ENCODE results near the gene TMEM154.
"Not testable (repeated sequence)": the region's sequence is repeated elsewhere in the genome, so short reads cannot be mapped to it uniquely, and the experiment has no call there.

The TMEM154 gene

DNA sequence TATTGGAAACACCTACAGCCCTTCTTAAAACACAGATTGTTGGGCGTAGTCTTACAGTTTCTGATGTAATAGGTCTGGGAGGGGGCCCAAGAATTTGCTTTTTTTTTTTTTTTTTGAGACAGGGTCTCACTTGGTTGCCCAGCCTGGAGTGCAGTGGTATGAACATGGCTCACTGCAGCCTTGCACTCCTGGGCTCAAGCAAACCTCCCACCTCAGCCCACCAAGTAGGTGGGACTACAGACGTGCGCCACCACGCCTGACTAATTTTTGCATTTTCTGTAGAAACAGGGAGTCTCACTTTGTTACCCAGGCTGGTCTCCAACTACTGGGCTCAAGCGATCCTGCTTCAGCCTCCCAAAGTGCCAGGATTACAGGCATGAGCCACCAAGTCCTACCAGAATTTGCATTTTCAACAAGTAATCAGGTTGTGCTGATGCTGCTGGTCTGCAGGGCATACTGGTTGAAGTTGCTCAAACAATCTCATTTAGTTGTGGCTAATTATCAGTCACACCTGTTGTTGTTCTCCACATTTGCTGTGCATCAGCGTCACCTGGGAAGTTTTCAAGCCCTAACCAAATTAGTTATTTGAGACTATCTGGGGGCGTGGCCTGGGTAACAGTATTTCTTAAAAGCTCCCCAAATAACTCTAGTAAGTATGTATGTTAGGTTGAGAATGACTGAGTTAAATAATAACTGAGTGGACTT is 14.0 kb downstream of the TMEM154 start:
- DNase-seq = no peak

DNA sequence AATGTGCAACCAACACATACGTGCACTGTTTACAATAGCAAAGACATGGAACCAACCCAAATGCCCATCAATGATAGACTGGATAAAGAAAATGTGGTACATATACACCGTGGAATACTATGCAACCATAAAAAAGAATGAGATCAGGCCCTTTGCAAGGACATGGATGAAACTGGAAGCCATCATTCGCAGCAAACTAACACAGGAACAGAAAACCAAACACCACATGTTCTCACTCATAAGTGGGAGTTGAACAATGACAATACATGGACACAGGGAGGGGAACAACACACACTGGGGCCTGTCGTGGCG is 15.8 kb downstream of the TMEM154 start:
- DNase-seq = not testable (repeated sequence)

DNA sequence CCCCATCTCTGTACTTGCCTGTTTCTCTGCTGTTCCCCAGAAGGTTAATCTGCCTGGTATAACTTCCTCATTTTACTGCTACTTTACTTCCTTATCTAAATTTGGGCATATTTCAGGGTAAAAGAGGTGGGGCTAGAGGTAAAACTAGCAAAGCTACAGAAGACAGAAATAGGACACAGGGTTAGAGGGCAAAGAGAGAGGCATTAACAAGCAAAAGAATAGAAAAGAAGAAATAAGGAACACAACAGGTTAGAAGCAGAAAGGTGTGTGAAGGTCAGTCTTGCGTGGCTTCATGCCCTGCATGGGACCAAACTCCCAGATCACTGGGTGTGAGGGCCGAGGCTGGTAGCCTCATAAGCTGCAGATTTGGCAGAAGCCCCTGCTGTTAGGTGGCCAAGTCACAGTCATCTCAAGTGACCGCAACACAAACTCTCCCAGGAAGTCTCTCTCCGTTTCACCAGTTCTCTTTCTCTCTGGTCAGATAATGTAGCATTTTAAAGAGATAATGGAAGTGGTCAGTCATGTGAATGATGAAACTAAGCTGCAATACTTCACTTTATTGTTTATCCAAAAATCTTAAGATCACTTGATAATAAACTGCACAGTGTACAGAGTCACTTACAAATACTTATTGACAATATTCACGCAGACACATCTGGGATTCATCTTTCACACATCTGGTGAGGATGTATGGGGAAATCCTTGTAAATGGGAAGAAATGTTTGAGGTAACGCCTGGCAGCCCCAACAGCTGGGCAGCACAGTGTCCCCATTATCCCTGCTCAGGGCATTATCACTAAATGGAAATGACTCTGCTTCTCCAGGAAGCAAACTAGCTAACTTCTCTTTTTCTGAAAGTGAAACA is 16.4 kb downstream of the TMEM154 start:
- no peak for DNase-seq

DNA sequence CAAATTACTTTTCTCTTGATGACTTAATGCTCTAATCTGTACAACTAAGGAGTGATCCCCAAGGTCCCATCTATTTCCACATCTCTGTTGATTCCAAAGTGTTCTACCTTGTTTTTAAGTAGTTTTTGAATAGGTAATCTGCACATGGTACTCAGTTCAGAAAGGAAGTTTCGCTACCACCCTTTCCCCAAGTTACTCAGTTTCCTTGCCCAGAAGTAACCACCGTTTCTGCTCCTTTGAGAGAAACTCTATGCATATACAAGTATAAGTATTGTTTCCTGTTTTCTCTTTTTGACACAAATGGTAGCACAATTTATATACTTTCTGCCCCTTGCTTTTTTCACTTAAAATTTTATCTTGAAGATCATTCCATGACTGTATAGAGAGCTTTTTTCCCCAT is 18.1 kb downstream of the TMEM154 start:
- DNase-seq = no peak

DNA sequence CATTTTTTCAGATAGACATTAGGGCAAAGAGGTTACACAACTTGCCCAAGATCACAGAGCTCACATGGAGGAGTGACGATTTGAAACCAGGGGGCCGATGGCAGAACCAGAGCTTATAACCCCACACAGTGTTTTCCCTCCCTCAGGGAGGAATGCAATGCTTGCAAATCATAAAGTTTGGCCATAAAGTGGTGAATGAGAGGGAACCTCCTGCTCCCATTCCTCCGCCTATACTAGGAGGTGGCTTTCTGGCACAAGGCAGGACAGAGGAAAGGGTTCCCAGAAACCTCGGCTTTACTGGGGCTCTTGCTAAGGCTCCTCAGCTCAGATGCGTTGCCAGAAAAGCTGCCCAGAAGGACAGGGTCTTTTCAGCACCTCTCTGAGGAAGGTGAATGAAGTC is 19.3 kb downstream of the TMEM154 start:
- DNase-seq = no peak

DNA sequence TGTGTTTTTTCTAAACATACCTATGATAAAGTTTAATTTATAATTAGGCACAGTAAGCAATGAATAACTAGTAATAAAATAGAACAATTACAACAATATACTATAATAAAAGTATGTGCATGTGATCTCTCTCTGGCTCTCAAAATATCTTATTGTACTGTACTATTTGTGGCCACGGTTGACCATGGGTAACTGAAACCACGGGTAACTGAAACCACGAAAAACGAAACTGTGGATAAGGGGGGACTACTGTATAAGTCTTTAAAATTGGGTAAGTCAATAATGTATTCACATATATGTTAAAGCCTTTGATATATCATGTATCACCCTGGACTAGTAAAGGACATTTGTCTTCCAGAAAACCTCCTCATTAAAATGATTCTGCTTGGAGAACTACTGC is 20.0 kb downstream of the TMEM154 start:
- no peak for DNase-seq

DNA sequence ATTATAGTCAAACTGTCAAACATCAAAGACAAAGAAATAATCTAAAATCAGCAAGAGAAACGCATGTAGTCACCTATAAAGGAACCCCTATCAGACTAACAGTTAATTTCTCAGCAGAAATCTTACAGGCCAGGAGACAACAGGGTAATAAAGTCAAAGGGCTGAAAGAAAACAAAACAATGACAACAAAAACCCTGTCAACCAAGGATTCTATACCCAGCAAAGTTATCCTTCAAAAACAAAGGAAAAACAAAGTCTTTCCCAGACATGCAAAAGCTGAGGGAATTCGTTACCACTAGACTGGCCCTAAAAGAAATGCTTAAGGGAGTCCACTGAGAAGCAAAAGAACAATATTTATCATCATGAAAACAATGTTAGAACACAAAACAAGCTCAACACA is 22.1 kb downstream of the TMEM154 start:
- no peak for DNase-seq

DNA sequence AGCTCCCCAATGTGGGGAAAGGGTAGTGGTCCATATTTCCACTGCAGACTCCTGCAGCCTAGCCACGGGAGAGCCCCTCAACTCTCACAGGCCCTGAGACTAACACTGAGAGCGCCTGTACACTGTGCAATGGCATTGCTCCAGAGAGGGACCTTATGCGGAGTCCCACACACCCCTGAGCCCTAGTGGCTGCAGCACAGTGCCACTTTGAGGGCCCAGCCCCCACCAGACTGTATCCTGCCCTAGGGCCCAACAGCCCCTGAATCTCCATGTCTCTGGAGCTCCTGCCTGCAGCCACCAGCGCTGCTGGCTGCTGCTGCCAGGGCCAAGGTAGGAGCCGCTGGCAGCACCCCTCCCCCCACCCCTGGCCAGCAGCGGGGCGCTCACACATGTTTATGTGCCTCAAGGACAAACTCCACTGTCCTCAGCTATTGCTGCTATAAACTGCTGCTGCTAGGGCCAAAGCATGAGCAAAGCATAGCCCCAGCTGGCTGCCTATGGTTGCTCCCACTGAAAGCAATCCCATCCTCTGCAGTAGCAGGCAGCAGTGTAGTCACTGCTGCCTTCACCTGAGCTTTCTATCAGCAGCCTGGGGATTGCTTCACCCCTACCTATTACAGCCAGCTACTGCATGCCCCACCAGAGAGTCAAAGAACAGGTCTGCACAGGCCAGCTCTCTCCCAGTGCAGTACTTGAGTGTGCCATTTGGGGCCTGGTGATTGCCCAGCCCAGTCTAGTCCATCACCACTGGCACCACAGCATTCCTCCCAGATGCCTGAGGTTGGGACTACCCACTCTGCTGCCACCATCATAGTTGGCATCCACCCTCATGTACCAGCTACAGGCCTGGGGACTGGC is 24.3 kb downstream of the TMEM154 start:
- no peak for DNase-seq

DNA sequence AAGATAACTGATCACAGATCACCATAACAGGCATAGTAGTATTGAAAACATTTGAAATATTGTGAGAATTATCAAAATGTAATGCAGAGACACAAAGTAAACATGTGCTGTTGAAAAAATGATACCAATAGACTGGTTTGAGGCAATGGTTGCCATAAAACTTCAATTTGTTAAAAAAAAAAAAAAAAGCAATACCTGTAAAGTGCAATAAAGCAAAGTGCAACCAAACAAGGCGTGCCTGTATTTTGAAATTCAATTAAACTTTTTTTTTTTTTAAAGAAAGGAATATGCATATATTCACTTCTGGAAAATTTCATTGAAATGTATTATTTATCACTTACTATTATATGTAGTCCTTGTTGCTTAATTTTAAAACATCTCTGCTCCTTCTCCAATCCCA is 27.7 kb downstream of the TMEM154 start:
- no peak for DNase-seq

DNA sequence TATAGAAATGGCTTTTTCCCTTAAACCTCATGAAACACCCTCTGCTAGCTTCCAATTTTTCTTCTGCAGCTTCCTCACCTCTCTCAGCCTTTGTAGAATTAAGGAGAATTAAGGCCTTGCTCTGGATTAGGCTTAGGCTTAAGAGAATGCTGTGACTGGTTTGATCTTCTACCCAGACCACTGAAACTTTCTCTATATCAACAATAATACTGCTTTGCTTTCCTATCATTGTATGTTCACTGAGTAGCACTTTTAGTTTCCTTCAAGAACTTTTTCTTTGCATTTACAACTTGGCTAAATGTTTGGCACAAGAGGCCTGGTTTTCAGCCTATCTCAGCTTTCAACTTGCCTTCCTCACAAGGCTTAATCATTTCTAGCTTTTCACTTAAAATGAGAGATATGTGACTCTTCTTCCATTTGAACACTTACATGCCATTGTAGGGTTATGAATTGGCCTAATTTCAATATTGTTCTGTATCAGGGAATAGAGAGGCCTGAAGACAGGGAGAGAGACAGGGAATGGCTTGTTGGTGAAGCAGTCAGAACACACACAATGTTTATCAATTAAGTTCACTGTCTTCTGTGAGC is 28.2 kb downstream of the TMEM154 start:
- no peak for DNase-seq

DNA sequence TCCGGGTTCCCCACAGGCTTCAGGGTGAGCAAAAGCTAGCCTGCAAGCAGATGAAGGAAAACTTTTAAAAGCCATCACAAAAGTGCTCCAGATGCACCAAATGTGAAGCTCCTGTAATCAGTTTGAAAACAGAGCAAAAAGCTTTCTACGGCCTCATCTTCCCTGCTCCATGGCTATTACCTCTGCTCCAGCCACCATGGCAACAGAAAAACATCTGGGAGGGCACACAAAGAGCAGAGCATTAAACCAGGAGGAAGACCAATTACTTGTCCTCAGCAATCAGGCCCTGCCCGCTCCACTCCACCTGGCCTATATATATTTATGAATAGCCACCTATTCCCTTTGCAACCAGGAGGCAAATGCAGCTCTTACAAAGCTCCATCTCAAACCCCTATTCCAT is 33.6 kb downstream of the TMEM154 start:
- DNase-seq = no peak

DNA sequence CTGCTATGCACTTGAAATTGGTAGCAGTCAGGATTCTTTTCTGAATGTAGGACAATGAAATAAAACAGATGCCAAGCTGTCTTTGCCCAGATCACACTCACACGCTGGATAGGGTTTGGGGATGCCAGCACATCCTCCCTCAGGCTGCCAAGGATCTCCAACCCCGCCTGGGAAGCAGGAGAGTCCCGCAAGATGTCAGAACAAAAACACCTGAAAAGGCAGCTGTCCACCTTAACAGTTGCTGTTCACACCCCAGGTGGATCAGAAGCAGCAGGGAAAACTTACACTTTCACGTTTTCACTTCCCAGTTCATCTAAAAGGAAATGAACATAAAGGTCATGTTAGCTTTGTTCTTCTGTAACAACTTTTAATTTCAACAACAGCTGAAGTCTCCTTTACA is 35.7 kb downstream of the TMEM154 start:
- no peak for DNase-seq

DNA sequence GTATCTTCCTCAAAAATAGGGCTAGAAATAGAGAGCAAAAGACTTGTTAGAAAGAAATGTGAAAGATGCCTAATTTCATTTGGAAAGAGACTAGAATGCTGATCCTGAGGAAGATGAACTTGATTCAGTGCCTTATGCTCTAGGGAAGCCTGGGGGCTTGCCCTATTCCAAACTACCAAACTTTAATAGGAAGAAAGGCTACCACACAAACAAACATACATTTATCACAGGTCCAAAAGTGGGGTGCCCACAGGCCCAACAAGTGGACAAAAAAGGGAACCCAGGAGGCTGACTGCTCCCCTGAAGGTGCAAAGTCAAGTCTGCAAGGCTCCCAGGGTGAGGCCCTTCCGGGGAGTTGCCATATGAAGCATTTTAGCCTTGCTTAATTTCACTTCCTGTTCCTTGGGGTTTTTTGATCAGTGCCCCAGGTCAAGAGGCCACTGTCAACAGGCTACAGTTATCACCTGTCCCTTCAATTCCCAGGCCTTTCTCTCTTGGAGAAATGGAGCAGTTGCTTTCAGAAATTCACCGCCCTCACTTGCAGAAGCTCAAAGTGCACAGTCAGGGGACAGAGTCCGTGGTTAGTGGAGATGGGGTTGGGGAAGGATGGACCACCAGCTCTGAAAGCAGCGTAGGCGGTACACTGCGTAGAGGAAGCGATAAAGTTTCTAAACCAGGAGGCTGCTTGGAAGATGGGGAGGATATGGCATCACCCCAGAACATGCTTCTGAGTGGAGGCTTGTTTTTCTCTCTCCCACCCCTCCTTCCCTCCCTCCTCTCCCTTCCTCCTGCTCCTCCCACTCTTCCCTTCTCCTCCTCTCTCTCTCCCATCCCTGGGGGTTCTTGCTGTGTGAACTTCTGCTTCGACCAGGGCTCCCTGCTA is 36.4 kb downstream of the TMEM154 start:
- no peak for DNase-seq

DNA sequence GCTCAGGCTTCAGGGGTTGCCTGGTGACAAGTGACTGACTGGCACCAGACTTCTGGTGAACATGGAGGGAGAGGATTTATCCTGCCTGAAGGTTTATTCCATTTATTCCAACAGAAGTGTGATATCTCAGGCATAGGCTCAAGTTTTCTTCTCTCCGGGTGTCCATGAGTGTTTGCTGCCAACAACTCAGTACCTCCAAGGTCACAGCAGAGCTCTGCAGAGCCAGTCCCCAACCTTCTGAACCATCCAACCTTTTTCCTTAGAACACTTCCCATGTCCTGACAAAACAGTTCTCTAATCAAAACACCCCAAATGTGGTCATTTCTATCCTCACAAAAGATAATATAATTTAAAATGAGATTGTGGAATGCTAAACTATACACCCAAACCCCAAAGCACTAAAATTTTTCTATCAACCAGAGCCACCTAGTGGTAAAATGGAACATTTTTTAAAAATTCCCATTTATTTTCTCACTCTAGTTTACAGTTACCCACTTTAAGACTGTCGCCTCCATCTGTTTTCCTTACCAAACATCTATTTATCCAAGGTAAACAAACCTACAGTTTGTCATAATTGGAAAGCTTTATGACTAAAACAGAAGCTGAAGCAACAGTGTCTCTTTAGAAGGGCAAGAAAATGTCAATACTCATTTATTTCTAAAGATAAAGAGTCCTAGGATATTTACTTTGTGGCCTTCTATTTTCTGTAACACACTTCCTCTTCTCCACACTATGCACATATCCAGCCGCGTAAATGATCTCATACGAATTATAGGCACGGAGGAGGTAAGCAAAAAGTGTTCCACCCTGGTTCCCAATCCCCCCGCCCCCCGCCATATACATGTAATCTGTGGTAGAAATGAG is 39.5 kb downstream of the TMEM154 start:
- no peak for DNase-seq

DNA sequence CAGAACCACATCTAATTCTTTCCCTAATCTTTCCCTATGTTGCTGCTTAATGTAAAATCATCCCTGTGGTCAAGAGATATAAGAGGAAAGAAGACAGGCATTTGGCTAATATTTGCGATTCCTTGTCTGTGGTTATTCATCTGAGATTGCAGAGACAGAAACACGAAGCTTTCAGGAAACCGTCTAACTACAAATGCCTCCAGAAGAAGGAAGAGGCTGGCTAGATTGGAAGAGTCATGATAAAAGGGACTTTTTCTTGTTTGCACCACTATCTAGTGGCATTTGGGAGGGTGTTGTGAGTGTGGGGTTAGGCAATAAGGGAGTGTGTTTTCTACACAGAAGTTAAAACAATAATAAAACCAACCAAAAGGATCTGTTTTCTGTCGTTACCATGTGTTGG is 43.9 kb downstream of the TMEM154 start:
- no peak for DNase-seq

DNA sequence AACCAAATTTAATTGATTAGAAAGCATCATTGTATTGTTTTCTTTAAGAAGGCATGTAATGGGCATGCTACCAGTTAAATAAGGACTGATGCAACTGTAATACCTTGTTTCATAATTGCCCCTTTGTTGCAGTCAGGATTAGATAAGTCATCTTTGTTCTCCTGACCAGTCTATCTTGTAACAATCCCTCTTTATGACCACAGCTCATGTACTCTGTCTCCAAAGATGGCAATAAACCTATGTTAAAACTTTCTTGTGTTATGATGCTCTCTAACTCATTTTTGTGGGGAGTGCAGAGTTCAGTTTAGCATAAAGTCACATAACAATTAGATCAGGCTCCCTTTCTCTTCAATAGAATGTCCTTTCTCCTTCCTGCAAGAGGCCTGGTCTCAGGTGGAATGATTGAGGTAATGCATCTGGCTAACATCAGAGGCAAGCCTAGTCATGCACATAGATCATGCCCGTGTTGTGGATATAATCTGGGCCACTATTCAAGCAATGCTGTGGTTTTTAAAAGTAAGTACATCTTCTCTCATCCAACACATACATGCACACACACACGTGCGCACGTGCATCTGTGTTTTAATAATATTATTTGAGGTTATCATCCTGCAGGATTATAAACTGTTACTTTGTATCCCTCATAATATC is 45.6 kb downstream of the TMEM154 start:
- DNase-seq = no peak

DNA sequence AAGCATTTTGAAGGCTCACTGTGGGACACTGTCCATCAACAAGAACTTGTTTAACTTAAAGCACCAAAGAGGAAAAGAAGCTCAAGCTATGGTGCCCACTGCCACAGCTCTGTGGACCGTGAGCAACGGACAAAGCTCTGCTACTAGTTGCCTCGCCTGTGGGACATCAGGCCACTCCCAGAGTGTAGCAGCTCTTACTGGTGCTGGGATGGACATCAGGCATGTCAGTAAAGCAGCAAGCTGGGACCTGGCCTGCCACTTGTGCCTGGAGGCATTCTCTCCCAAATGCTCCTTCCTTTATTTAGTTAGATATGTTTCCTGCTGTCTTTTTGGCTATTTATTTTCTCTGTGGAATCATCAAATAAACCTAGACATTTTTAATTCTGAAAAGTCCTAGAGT is 46.7 kb downstream of the TMEM154 start:
- no peak for DNase-seq

DNA sequence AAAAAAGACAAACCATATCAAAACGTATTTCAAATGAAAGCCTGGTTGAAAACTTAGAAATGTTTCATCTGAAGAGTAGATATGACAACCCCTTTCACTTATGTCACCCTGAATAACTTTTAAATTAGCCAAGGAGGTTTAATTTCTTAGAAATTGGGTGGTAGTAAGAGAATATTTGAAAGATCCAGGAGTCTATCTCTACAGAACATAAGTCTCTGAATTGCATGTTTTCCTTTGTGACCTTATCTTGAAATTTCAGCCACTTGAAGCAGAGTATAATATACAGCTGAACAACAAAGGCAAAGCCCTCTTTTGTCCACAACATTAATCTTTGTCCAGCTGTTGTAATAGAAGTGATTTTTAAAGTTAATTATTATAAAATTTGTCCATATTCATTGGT is 49.5 kb downstream of the TMEM154 start:
- no peak for DNase-seq

DNA sequence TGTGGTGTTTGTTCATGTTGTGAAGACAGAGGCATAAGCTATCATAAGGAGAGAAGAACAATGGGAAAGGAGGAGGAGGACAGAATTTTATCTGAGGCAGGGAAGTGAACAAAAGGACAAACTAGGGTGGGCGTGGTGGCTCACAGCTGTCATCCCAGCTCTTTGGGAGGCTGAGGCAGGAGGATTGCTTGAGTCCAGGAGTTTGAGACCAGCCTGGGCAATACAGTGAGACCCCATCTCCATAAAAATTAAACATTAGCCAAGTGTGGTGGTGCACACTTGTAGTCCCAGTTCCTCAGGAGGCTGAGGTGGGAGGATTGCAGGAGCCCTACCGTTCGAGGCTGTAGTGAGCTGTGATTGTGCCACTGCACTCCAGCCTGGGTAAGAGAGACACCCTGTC is 49.9 kb downstream of the TMEM154 start:
- no peak for DNase-seq

DNA sequence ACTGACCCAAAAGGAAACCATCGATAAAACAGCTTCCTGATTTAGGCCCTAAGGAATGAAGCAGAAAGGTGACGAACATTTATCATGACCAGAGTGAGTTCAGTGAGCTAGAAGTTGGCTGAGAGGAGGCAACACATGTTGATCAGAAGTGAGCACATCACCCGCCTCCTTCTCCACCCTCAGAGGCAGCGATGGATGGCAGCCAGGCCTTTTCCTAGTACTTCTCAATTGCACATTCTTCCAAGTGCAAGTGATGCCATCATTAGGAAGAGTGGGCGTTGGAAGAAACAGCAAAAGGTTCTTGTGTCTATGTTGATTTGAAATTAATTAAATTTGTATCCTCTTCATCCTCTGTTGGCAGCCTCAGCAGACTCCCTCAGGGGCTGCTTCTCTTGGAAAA is 51.7 kb downstream of the TMEM154 start:
- DNase-seq = no peak

DNA sequence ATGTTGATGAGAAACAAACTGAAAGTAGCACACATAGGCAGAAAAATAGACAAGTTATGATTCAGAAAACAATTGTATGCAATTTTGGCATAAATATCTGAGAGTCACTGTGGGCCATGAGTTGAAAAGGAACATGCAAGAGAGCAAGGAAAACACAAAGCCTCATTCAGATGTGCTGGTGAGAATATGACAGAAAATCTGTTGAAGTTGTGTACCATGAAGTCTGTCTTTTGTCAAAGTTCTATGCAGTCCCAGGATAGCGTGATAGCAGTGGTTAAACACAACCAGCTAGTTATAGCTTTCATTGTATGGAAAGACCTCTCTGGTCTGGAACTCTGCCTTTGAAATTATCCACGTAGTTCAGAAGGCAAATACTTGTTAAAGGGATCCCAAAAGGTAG is 53.0 kb downstream of the TMEM154 start:
- DNase-seq = no peak
